ENCODE results near the gene FBXO3.

DNA sequence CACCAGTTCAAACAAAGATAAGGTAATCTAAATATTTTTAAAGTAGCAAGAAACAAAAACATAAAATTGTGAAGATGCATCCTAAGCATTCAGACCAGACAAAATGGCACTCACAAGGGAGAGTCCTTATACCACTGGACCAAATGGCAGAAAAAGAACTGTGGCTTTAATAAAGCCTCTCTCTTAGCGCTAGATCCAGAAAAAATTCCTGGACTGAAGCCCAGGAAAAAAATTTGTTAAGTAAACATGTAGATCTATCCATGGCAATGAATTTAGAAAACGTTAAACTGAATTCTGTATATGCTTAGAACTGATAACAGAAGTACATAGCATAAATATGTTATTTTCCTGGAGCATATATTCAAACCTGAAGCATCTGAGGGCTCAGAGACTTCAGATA, 26.3 kb downstream of the FBXO3 start:
- TF ChIP-seq SP1 (IDR thresholded peaks at IDR 0.05) (no peak), FOXA1 (IDR thresholded peaks at IDR 0.05) (no peak), TARDBP (IDR thresholded peaks at IDR 0.05) (no peak), SUZ12 (IDR thresholded peaks at IDR 0.05) (no peak), ELF4 (IDR thresholded peaks at IDR 0.05) (no peak)
